Fibroblast of skin of right quadriceps (primary cell): ENCODE data around the gene HSF2.
"Not testable (repeated sequence)": the region's sequence is repeated elsewhere in the genome, so short reads cannot be mapped to it uniquely, and the experiment has no call there.

ENCODE experiments used
- DNase-seq: peaks from one replicate; pipeline ENCODE4 v3.0.0-alpha.2; 2013

The HSF2 gene

GRCh38 chr6:122458087-122458486 is 58.6 kb downstream of the HSF2 start:
- no peak for DNase-seq

DNA sequence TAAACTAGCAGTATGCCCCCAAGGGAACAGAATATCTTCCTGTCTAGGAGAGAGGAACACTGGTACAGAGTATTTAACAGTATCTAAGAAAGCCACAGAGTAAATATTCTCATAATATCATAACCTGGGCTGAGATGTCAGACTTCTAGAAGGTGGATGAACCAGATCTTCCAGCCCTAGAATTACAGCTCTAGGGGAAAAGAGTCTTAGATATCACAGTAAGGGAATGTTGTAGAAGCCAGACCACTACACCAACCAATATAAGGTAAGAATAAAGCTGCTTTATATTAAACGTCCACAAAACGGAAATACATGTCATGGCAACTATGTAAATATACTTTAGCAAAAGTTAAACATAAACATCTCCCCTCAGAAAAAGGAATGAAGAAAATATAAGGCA is 59.8 kb downstream of the HSF2 start:
- no peak for DNase-seq

- not testable (repeated sequence) for DNase-seq
Observed at GRCh38 chr6:122459865-122460416, 60.5 kb downstream of the HSF2 start.

- no peak for DNase-seq
Observed at GRCh38 chr6:122461885-122462284, 62.4 kb downstream of the HSF2 start.

GRCh38 chr6:122471107-122472021 is 71.9 kb downstream of the HSF2 start, which contains the start of gene SERINC1:
SERINC1 (minus strand) TSS chr6:122471807; CDS start chr6:122471737, 70 bp downstream.
- DNase-seq, result peak; percentile 94

- DNase-seq, result no peak
Observed at GRCh38 chr6:122472022-122472340, 72.5 kb downstream of the HSF2 start.

GRCh38 chr6:122476131-122476530 is 76.7 kb downstream of the HSF2 start:
- DNase-seq, result peak; percentile 5

GRCh38 chr6:122482750-122483080 is 83.3 kb downstream of the HSF2 start:
- DNase-seq, result no peak
